GM08714 (cell line): ENCODE measurements around the gene GLI1.

Experiments used
- H3K4me3 ChIP-seq: fragments of 200-500 bp; sonication (Bioruptor generic); 2 replicates; pipeline ENCODE4 v1.5.1; 2014; ENCODE audit warnings: mild to moderate bottlenecking, low read length, inconsistent platforms
- ZNF274 ChIP-seq: IDR thresholded peaks from 2 replicates; pipeline ENCODE4 v1.6.1; 2012; ENCODE audit warnings: mild to moderate bottlenecking, low read depth, low read length

Gene GLI1

DNA sequence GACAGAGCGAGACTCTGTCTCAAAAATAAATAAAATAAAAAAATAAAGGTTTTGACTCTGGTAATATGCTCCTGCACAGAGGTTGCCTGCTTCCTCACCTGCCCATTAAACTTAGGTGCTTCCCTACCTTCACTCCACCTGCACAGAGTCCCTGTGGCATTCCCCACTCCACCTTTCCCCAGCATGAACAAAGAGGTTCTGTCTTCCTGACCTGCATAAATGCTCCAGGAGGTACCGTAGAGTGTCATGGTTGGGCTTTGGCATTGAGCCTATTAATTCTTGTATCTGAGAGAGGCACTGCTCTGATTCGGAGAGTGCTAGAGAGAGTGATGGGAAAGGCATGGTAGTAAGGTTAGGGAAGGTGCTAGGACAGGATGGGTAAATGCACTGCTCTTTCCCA, 13.8 kb downstream of the GLI1 start:
- no peak for TF ChIP-seq ZNF274

DNA sequence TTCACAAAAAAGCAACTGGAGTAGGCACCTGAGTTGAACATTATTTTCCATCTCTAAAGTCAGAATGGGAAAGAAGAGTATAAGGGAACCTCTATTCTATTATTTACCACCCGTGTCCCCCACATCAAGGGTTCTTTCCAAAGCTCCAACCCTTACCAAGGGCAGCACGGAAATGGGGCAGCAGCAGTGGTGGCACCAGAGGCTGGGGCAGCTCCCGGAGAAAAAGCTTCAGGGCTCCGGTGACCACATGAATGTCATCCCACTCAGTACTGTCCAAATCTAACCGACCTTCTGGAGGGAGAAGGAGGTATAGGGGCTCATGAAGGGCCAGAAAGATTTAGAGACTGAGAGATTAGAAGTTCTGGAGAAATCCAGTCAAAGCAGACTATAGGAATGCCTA, 14.3 kb downstream of the GLI1 start:
- H3K4me3 ChIP-seq: no peak overlapping the region

More for the DNA sequence above, 13.8 kb downstream of the GLI1 start:
- H3K4me3 ChIP-seq: no peak overlapping the region

DNA sequence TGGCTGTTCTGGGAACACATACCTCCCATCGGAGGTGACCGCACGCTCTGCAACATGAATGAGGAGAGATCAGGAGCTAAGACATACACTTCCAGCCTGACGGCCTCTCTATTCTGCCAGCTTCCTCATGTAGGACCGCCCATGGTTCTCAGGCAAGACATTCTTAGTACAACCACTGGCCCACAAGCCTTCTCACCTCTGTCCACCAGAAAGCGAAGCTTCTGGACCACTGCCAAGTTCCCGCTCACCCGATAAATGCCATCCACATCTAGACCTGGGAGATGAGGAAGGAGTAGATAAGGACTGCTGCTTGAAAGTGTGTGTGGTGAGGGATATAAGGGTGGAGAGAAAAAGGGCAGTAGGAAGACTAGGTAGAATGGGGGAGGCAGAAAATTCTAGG, 14.8 kb downstream of the GLI1 start:
- TF ChIP-seq ZNF274: no peak

More for the DNA sequence above, 14.3 kb downstream of the GLI1 start:
- no peak for TF ChIP-seq ZNF274

GRCh38 chr12:57474862-57475261, 15.3 kb downstream of the GLI1 start:
- no peak for TF ChIP-seq ZNF274
- no peak overlapping the region for H3K4me3 ChIP-seq

More for the DNA sequence above, 14.8 kb downstream of the GLI1 start:
- no peak overlapping the region for H3K4me3 ChIP-seq

DNA sequence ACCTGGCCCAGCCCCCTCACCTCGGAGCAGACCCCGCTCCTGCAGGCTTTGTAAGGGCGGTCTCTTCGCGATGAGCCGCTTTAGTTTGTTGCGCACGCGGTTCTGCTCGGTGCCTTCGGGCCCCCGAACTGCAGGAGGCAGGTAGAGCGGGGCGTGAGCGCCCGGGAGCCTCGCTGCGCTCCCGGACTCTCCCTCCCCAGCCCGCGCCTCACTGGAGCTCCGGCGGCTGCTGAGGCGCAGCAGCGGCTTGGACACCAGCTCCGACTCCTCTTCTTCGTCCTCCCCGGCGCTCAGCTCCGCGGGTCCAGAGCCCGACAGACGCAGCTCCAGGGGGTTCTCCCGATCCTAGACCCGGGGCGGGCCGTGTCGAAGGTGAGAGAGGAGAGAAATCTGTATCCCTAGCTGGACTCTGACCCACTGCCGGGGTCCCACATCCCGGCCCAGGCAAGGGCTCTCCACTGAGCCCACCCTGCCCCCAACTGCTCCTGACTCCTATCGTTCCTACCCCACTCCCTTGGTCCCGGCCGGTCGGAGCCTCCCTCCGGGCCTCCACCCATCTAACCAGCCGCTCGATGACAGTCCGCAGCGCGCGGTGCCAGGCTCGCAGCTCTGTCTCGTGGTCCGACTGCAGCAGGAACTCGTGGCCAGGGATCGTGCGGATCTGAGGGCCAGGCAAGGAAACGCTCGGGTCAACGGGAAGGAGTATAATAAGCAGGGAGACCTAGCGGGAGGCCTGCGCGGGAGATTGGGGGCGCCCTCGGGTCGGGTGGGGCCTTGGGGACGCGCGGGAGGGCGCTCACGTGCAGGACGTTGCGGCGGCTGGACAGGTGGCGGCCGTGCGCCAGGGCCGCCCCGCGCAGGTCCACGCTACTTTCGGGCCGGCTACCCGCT, 15.9 kb downstream of the GLI1 start:
- no peak for TF ChIP-seq ZNF274
- H3K4me3 ChIP-seq: peak overlapping the region; percentile 61; the same call in 1 of the 2 replicates

- peak overlapping the region; percentile 61; the same call in 1 of the 2 replicates for H3K4me3 ChIP-seq
- no peak for TF ChIP-seq ZNF274
These were observed 16.8 kb downstream of the GLI1 start for GRCh38 chr12:57476162-57476992.

DNA sequence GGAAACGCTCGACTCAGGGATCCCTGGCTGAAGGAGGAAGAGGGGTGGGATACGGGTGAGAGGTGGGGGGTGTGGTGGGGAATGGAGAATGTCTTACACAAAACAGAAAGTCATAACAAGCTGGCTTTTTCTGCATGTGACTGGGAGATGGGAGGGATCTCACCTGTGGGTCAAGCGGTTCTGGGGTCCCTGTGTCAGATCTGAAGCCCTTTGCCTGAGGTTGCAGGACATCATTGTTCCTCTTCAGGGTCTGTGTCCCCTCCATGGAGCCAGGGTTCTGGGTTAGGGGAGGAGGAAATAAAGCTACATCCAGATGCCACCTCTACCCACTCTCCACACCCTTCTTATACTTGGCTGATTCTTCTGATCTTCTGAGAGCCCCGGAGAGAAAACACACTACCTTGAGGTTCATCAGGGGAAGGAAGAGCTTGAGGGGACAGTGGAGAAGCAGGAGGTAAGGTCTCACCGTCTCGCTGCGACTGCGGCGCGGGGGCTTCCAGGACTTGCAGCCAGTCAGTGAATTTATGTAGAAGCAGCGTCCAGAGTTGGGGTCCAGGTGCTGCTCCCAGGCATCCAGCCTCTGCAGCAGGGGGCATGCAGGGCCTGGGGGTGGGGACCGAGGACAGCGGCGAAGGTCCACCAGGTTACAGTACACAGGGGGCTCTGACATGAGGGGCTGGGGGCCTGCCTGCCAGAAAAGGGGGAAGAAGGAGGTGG, 17.6 kb downstream of the GLI1 start:
- H3K4me3 ChIP-seq: peak overlapping the region; percentile 61; the same call in 1 of the 2 replicates
- no peak for TF ChIP-seq ZNF274

DNA sequence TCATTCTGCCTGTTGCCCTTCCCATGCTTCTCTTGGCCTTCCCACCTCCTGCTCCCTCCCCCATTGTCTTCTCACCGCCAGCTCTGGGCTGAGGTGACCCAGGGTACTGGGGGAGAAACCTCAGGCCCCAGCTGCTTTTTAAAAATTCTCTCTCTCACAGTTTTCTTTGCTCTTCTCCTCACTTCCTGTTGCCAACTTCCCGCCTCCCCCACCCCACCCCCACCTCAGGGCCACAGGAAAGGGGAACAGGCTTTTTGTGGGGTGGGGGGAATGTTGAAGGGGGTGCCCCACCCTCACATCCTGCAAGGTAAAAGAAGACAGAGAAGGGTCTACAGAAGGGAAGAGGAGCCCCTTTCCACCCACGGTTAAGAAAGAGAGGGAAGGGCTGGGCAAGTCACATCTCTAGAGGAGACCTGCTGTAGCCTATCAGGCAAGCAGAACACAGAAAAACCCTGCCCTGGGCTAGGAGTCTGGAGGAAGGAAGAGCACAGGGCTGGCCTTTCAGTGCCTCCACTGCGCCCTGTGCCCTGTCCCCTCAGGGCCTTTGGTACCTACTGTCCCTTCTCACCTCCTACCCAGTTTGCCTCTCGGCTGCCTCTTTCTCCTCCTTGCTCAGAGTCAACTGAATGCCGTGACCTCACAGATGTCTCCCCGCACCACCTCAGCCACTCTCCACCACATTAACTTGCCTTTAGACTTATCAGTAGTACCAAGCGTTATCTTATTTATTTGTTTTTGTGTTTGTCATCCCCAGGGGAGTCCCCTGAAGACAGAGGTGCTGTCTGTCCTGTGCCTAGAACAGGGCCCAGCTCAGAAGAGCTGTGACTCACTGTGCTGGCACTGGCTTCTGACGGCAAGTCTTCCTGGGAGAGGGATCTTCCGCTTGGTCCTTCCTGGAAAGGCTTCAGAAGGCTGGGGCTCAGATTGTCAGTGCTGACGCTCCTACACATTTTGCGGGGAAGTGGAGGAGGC, 18.4 kb downstream of the GLI1 start:
- peak overlapping the region; percentile 61; the same call in 1 of the 2 replicates for H3K4me3 ChIP-seq
- TF ChIP-seq ZNF274: no peak

- TF ChIP-seq ZNF274: no peak
- H3K4me3 ChIP-seq: peak overlapping the region; percentile 61; the same call in 1 of the 2 replicates
These were observed 19.4 kb downstream of the GLI1 start for GRCh38 chr12:57479043-57479375.

- peak within 1 kb of the TSS; percentile 61; the same call in 1 of the 2 replicates for H3K4me3 ChIP-seq
- TF ChIP-seq ZNF274: no peak
These were observed 20.0 kb downstream of the GLI1 start, which contains the start of gene ARHGAP9 for GRCh38 chr12:57479376-57480115. TSS of gene ARHGAP9 (minus strand) at chr12:57479866. CDS start at chr12:57479406, 460 bp downstream.

DNA sequence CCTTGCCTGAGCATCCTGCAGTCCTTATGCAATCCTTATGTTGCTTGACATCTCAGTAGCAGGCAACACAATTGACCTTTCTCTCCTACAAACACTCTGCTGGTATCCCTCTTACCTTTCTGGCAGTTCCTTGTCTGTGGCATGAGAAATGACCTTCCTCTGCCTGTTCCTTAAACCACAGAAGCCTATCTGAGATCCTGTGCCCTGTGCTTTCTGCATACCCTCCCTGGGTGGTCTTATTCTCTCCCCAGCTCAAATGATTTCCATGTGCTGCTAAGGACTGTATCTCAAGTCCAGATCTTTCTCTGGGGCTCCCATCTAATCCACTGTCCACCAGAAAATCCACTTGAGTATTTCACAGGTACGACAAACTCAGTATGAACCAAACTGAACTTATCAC, 22.1 kb downstream of the GLI1 start:
- no peak for TF ChIP-seq ZNF274

DNA sequence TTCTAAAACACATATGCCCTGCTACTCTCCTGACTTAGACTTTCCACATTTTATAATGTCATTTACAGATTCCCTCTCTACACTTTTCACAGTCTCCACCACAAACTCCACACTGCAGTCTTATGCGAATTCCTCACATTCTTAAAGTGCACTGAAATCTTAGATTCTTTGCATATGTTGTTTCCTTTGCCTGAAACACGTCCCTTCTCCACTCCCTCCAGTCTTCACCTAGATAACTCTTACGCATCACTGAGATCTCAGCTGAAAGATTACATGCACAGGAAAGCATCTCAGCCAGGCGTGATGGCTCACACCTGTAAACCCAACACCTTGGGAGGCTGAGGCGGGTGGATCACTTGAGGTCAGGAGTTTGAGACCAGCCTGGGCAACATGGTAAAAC, 23.9 kb downstream of the GLI1 start:
- no peak for TF ChIP-seq ZNF274
- no peak overlapping the region for H3K4me3 ChIP-seq

More for the DNA sequence above, 22.1 kb downstream of the GLI1 start:
- H3K4me3 ChIP-seq: no peak overlapping the region
